Stimulated activated naive CD8-positive, alpha-beta T cell treated with anti-CD3 and anti-CD28 coated beads, Interleukin-15, Interleukin-2, amounts not matched to agents 100 ng/mL and 50 ng/mL, for 24 hours (primary cell): ENCODE measurements around the gene SNAP25.

ENCODE experiments used
- H3K27ac Mint-ChIP-seq: one replicate; pipeline ENCODE4 v1.8.0; 2021; ENCODE audit warnings: mild to moderate bottlenecking, mixed read lengths
- H3K27me3 Mint-ChIP-seq: one replicate; pipeline ENCODE4 v1.8.0; 2021; ENCODE audit warnings: mixed read lengths
- H3K36me3 Mint-ChIP-seq: one replicate; pipeline ENCODE4 v1.8.0; 2021; ENCODE audit warnings: low read depth, mixed read lengths
- H3K4me1 Mint-ChIP-seq: one replicate; pipeline ENCODE4 v1.8.0; 2021; ENCODE audit warnings: low read depth, mixed read lengths
- H3K4me3 Mint-ChIP-seq: one replicate; pipeline ENCODE4 v1.8.0; 2021; ENCODE audit warnings: mild to moderate bottlenecking, mixed read lengths
- H3K9me3 Mint-ChIP-seq: one replicate; pipeline ENCODE4 v1.8.0; 2021; ENCODE audit warnings: mixed read lengths

Gene SNAP25

GRCh38 chr20:10318291-10319024 lies 99.8 kb downstream of the SNAP25 start:
- Mint-ChIP-seq H3K27ac (no peak overlapping the region), H3K4me1 (no peaks in the 10 kb centered on the region), H3K4me3 (no peak overlapping the region), H3K36me3 (no peaks in the 10 kb centered on the region), H3K27me3 (peaks cover 16% of the 10 kb centered on the region), H3K9me3 (peaks cover 4% of the 10 kb centered on the region)

- H3K27me3 Mint-ChIP-seq, result peaks cover 15% of the 10 kb centered on the region
- H3K4me3 Mint-ChIP-seq, result no peak overlapping the region
- H3K9me3 Mint-ChIP-seq, result peaks cover 4% of the 10 kb centered on the region
- H3K27ac Mint-ChIP-seq, result no peak overlapping the region
- H3K36me3 Mint-ChIP-seq, result no peaks in the 10 kb centered on the region
- no peaks in the 10 kb centered on the region for H3K4me1 Mint-ChIP-seq
Observed at GRCh38 chr20:10319855-10320254, 101.2 kb downstream of the SNAP25 start.

DNA sequence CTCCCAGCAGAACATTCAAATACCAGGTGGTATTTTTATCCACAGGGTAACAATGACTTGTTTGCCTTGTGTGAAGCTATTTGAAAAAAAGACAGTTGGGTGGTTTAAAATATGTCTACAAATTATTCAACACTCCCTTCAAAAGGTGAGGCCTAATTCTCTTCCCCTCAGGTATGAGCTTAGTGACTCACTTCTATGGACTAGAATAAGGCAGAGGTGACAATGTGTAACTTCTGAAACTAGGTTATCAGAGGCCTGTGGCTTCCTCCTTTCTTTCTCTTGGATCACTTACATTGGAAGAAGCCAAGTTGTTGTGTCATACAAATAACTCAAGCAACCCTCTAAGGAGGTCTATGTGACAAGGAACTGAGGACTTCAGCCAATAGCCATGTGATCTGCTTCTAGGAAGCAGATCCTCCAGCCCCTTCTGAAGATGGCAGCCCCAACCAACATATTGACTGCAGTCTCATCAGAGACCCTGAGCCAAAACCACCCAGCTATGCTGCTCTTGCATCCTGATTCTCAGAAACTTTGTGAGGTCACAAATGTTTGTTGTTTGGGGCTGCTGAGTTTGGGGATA lies 102.6 kb downstream of the SNAP25 start:
- Mint-ChIP-seq H3K27ac (no peak overlapping the region), H3K4me1 (no peaks in the 10 kb centered on the region), H3K4me3 (no peak overlapping the region), H3K27me3 (peaks cover 7% of the 10 kb centered on the region), H3K9me3 (peaks cover 4% of the 10 kb centered on the region), H3K36me3 (no peaks in the 10 kb centered on the region)

GRCh38 chr20:10322073-10323012 lies 103.7 kb downstream of the SNAP25 start:
- no peaks in the 10 kb centered on the region for H3K4me1 Mint-ChIP-seq
- peaks cover 3% of the 10 kb centered on the region for H3K27me3 Mint-ChIP-seq
- no peak overlapping the region for H3K27ac Mint-ChIP-seq
- no peak overlapping the region for H3K4me3 Mint-ChIP-seq
- H3K36me3 Mint-ChIP-seq, result no peaks in the 10 kb centered on the region
- peaks cover under 1% of the 10 kb centered on the region for H3K9me3 Mint-ChIP-seq

GRCh38 chr20:10323729-10324128 lies 105.1 kb downstream of the SNAP25 start:
- peaks cover 3% of the 10 kb centered on the region for H3K27me3 Mint-ChIP-seq
- H3K9me3 Mint-ChIP-seq, result no peaks in the 10 kb centered on the region
- H3K36me3 Mint-ChIP-seq, result no peaks in the 10 kb centered on the region
- no peak overlapping the region for H3K4me3 Mint-ChIP-seq
- H3K4me1 Mint-ChIP-seq, result no peaks in the 10 kb centered on the region
- no peak overlapping the region for H3K27ac Mint-ChIP-seq

DNA sequence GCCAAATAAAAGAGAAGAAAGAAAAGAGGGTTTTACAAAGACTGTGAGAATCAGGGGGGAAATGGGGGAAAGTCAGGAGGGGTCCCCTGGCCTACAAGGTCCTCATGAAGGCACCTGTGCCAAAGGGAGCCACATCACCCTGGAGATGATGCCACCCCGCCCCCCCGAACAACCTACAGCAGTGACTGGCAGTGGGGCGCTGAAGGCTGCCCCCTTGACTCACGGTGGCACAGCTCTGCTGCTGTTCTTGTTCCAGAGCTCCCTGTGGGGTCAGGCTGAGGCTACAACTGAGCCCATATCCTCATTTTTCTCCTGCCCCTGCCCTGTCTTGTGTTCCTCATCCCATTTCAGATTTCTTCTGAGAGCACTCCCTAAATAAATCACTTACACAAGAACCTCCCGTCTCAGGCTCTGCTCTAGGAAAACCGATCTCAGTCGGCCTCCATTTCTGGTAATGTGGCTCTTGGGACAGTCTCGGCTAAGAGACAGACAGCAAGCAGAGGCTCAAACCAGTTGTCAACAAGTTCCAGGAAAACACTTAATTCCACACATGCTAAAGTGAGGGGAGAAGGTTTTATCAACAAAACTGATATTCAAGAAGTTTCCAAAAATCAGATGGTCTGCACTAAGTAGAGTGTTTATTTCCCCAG lies 105.7 kb downstream of the SNAP25 start:
- no peaks in the 10 kb centered on the region for H3K36me3 Mint-ChIP-seq

DNA sequence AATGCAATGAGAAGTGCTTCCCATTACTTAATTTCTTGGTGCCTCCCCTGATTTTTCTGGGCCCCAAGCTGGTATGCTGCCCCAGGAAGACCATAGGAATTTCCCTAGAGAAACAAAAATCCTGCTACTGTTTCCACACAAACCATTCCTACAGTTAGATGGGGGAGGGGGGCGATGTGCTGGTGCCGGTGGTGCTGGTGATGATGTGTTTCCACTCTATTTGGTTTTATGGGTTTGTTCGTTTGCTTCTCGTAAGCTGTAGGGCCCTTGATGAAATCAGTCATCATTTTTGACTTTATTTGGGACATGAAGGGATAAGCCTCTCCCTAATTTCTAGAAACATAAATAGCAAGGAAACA lies 110.2 kb downstream of the SNAP25 start:
- Mint-ChIP-seq H3K36me3 (no peaks in the 10 kb centered on the region), H3K9me3 (no peaks in the 10 kb centered on the region), H3K4me1 (no peaks in the 10 kb centered on the region), H3K27ac (no peak overlapping the region), H3K4me3 (no peak overlapping the region), H3K27me3 (peaks cover 7% of the 10 kb centered on the region)

More for the DNA sequence above, 105.7 kb downstream of the SNAP25 start:
- H3K9me3 Mint-ChIP-seq, result no peaks in the 10 kb centered on the region
- H3K27me3 Mint-ChIP-seq, result peaks cover 3% of the 10 kb centered on the region
- H3K4me3 Mint-ChIP-seq, result no peak overlapping the region
- no peak overlapping the region for H3K27ac Mint-ChIP-seq
- H3K4me1 Mint-ChIP-seq, result no peaks in the 10 kb centered on the region

GRCh38 chr20:10329387-10330005 lies 110.9 kb downstream of the SNAP25 start:
- no peak overlapping the region for H3K4me3 Mint-ChIP-seq
- no peak overlapping the region for H3K27ac Mint-ChIP-seq
- no peaks in the 10 kb centered on the region for H3K9me3 Mint-ChIP-seq

DNA sequence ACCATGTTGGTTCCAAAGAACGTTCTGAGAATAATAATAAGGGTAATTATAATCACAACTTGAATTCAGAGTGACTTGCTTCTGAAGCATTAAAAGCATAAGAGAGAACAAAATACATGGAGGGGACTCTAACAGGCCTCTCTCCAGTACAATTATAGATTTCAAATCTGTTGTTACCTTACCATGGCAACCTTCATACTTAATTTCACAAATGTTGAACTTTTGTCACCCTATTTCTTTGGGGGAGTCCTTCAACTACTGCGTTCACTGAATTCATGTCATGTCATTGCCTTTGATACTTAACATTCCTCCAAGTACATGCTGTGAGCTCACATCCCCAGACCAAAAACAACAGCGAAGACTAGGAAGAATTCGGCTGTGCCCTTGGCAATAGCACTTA lies 111.4 kb downstream of the SNAP25 start:
- Mint-ChIP-seq H3K9me3 (no peaks in the 10 kb centered on the region), H3K4me1 (no peaks in the 10 kb centered on the region), H3K4me3 (no peak overlapping the region), H3K36me3 (no peaks in the 10 kb centered on the region), H3K27me3 (peaks cover 14% of the 10 kb centered on the region), H3K27ac (no peak overlapping the region)

More at GRCh38 chr20:10329387-10330005, 110.9 kb downstream of the SNAP25 start:
- peaks cover 8% of the 10 kb centered on the region for H3K27me3 Mint-ChIP-seq
- H3K4me1 Mint-ChIP-seq, result no peaks in the 10 kb centered on the region
- H3K36me3 Mint-ChIP-seq, result no peaks in the 10 kb centered on the region

DNA sequence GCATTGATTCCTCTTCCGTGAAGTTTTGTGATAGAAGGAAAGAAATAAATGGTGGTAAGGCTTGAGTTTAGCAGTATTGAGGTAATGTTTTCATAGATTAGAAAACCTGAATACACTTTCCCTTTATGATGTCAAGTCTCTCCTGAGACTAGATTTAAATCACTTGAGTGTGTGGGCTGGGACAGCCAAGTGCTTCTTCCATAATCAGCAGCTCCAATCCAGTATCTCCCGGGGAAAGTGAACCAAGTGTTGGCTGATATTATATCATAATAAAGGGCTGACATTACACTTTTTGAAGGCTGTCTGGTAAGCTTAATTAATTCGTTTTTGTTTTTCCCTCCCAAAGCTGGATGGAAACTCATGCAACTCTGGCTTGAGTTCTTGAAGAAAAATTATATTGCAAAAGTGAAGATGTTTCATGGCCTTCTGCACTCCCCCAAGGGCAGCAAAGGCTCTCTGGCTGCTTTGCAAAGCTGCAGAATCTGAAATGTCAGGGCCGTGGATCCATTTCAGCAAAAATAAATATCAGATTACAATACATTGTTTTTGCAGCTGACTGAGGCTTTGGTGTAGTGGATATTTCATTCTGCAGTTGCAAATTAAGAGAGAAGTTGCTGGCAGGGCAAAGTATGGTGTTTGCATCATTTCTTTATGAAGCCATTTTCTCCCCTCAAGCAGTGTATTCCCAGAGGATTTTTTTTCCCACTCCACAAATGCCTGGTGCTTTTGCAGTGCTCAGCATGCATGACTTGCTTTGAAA lies 114.2 kb downstream of the SNAP25 start:
- H3K9me3 Mint-ChIP-seq, result no peaks in the 10 kb centered on the region
- H3K36me3 Mint-ChIP-seq, result no peaks in the 10 kb centered on the region
- H3K4me1 Mint-ChIP-seq, result no peaks in the 10 kb centered on the region
- H3K27me3 Mint-ChIP-seq, result peaks cover 26% of the 10 kb centered on the region
- no peak overlapping the region for H3K27ac Mint-ChIP-seq
- H3K4me3 Mint-ChIP-seq, result no peak overlapping the region

DNA sequence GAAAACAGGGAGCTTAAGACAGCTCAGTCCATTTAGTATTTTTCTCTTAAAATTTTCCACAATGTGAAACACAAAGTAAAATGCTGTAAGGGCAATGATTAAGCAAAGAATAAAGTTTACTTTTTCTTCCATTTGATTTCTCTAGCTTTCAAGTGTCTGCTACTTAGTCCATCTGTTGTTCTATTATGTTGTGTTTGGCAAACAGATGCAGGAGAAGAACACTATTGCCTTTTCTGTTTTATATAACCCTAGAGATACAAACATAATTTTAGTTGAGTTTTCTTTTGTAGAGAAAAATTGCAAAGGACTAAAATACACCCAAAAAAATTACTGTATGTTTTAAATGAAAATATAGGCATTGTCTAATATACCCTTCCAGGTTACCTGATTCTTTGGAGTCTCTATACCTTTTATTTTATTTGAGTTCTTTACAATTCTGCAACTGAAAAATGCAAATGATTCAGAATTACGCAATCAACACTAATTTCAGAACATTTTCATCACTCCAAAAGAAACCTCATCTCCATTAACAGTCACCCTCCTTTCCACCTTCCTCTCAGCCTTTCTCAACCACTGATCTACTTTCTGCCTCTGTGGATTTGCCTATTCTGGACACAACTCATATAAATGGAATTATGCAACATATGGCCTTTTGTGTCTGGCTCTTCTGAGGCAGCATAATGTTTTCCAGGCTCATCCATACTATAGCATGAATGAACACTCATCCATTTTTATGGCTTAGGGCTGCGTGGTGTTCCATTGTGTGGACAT lies 118.5 kb downstream of the SNAP25 start:
- peaks cover 41% of the 10 kb centered on the region for H3K27me3 Mint-ChIP-seq
- H3K9me3 Mint-ChIP-seq, result no peaks in the 10 kb centered on the region

DNA sequence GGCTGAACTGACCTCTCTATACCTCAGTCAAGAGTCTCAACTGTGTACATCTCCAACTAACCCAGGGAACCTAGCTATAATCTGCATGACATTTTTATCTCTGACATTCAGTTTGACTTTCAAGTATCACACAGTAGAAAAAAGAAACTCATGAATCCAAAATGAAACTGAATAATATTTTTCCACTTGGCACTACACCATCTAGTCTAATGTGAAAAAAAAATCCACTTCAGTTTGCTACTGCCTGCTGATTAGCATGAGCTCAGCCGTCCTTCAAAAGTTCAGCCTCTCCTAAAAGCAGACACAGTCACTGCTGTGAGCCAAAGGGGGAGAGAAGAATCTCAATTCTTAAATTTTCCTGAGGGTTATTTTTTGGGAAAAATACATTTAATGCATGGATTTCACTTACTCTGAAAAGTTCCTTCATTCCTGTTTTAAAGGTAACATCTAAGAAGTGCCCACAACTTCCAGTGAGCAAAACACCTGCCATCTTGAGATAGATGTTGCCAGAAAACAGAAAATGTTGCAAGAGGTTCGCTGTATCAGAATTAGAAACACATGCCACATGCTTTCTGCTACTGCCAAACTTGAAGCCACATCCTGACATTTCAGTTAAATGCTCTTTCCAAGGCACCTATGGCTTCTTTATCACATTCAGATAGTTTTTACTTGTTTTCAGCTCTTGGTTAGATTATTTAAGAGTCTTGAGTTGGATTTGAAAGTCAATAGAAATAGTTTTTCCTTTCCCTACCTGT lies 120.0 kb downstream of the SNAP25 start:
- Mint-ChIP-seq H3K9me3 (no peaks in the 10 kb centered on the region), H3K4me1 (peaks cover 4% of the 10 kb centered on the region), H3K27ac (no peak overlapping the region), H3K36me3 (no peaks in the 10 kb centered on the region), H3K4me3 (no peak overlapping the region), H3K27me3 (peaks cover 44% of the 10 kb centered on the region)

More for the DNA sequence above, 118.5 kb downstream of the SNAP25 start:
- Mint-ChIP-seq H3K4me3 (no peak overlapping the region), H3K4me1 (peaks cover 4% of the 10 kb centered on the region), H3K27ac (no peak overlapping the region), H3K36me3 (no peaks in the 10 kb centered on the region)

GRCh38 chr20:10339609-10340008 lies 121.0 kb downstream of the SNAP25 start:
- Mint-ChIP-seq H3K4me1 (peaks cover 4% of the 10 kb centered on the region), H3K27ac (no peak overlapping the region)

More at GRCh38 chr20:10339609-10340008, 121.0 kb downstream of the SNAP25 start:
- Mint-ChIP-seq H3K9me3 (no peaks in the 10 kb centered on the region), H3K4me3 (no peak overlapping the region), H3K27me3 (peaks cover 41% of the 10 kb centered on the region), H3K36me3 (no peaks in the 10 kb centered on the region)
